Heart right ventricle (tissue), 16 donors: Measurements from ENCODE around the gene PARP1. TPM values are rescaled to one million over a fixed set of nuclear protein-coding genes. Genes with fewer than 3 reads are reported as not detected.

Experiments
- ATAC-seq, 8 donors: fragments of 200-7000 bp; cut with Tn5 transposase; one replicate each; pipeline ENCODE4 v1.9.1; 2020; ENCODE audit warnings: mild to moderate bottlenecking in 8 of 8, moderate library complexity in 8 of 8, moderate number of reproducible peaks in 1 of 8
- DNase-seq, 2 donors: peaks; one replicate each; pipeline ENCODE4 v3.0.0-alpha.2; 2020
- H3K27ac ChIP-seq, 10 donors: fragments of 200-600 bp; sonication (generic) in 2 of 10; one replicate each; pipeline versions ENCODE4 v1.5.0 to v1.8.0; 2020 to 2022; ENCODE audit warnings: mild to moderate bottlenecking in 3 of 10
- H3K27me3 ChIP-seq, 7 donors: fragments of 200-600 bp; one replicate each; pipeline ENCODE4 v1.8.0; 2021 to 2022; ENCODE audit warnings: mild to moderate bottlenecking in 2 of 7
- H3K36me3 ChIP-seq, 9 donors: fragments of 200-600 bp; sonication (generic) in 1 of 9; one replicate each; pipeline versions ENCODE4 v1.5.0 to v1.8.0; 2020 to 2022; ENCODE audit warnings: mild to moderate bottlenecking in 2 of 9
- H3K4me1 ChIP-seq, 9 donors: fragments of 200-600 bp; sonication (generic) in 1 of 9; one replicate each; pipeline versions ENCODE4 v1.5.0 to v1.8.0; 2020 to 2022; ENCODE audit warnings: mild to moderate bottlenecking in 4 of 9
- H3K4me3 ChIP-seq, 10 donors: fragments of 200-600 bp; sonication (generic) in 2 of 10; one replicate each; pipeline versions ENCODE4 v1.5.0 to v1.8.0; 2020 to 2022; ENCODE audit warnings: mild to moderate bottlenecking in 7 of 10, moderate library complexity in 2 of 10
- H3K9me3 ChIP-seq, 11 donors: fragments of 200-600 bp in 10 of 11; sonication (generic) in 2 of 11; one replicate each; pipeline versions ENCODE4 v1.5.0 to v1.8.0; 2013 to 2022; ENCODE audit warnings: mild to moderate bottlenecking in 2 of 11, control low read depth in 1 of 11, moderate library complexity in 1 of 11
- WGBS, 2 donors: extraction: QIAGEN DNeasy Blood & Tissue Kit; methylation state at CpG; one replicate each; pipeline ENCODE4 v1.1.7; 2013; ENCODE audit warnings: inconsistent platforms in 1 of 2; 5-methylcytosine and 5-hydroxymethylcytosine counted together
- intact Hi-C, 10 donors: fragments of 100-400 bp; cut with DNase I; formaldehyde crosslinking; loops; one replicate each; pipeline versions ENCODE4 v1.11.1 to v1.14.2; 2022
- polyA plus RNA-seq, 2 donors: library from polyadenylated mRNA; stranded (reverse); fragments of 200-250 nt; gene quantifications; one replicate each; pipeline ENCODE4 v1.2.3, GENCODE V29; 2013
- total RNA-seq, 10 donors: library from RNA; stranded (reverse); fragmentation: NEBNext Ultra II Directional in 3 of 10; extraction: Animal tissue kit (Norgen Biotek cat#: 25700) in 3 of 10; gene quantifications; one replicate each; pipeline versions ENCODE4 v1.2.1 to v1.2.4, GENCODE V29; 2021 to 2023
- TF ChIP-seq, protein P1 (sequence below), 9 donors: fragments of 200-600 bp; sonication (generic) in 2 of 9; IDR thresholded peaks; one replicate each; pipeline versions ENCODE4 v1.5.0 to v1.8.0; 2021 to 2022; ENCODE audit warnings: antibody characterized with exemption in 9 of 9, mild to moderate bottlenecking in 5 of 9, moderate library complexity in 1 of 9
- donor health status: Arrhythmogenic right ventricular cardiomyopathy.
- donor health status: ischemic (EF 13 %, LVEDD 7.1; RV severe dilation, severe dysfunction).
- donor health status: healthy with polysubstance abuse.
- donor health status: DM: no; HTN: yes; CAD: no.
- donor health status: DM: no; HTN: no; CAD: no.
- donor health status: ischemic (EF 25% LVEDD 6.9; RV normal size, moderate dysfunction).
- donor health status: ischemic (EF 25% LVEDD 5.7; RV mildly dilated, moderate dysfunction).
- donor health status: healthy.
- donor health status: DM: yes; HTN: yes; CAD: no.
- donor health status: Ischemic cardiomyopathy.
- donor health status: ischemic (EF 35%, LVEDD 5.7; RV mildly dilated, moderate dysfunction).
- donor health status: nonischemic (EF 11% LVEDD 7.7; RV severe dilation, severe dysfunction).
- donor health status: DM: yes; HTN: yes; CAD: no.
- donor health status: PGD.
- donor health status: ischemic (EF 29% LVEDD 5.4; RV normal size, mild dysfunction).
- donor health status: nonischemic (EF 23%, LVEDD 6.1; RV moderate dilation, normal function).

The PARP1 gene
- total and polyA plus RNA-seq, 12 donors: 36.1 to 154 (median 110) TPM

- peaks cover 0 to 100% (median 61%) of the 10 kb centered on the region in 9 donors for H3K36me3 ChIP-seq
- H3K27me3 ChIP-seq: no peaks in the 10 kb centered on the region
- ATAC-seq (no peak), DNase-seq (no peak)
- 82 to 87% methylated on average over 2 of the region's 2 CpGs for WGBS, 2 donors
- no peaks in the 10 kb centered on the region for H3K9me3 ChIP-seq
- H3K4me3 ChIP-seq: no peak overlapping the region
- TF ChIP-seq, protein P1, sequence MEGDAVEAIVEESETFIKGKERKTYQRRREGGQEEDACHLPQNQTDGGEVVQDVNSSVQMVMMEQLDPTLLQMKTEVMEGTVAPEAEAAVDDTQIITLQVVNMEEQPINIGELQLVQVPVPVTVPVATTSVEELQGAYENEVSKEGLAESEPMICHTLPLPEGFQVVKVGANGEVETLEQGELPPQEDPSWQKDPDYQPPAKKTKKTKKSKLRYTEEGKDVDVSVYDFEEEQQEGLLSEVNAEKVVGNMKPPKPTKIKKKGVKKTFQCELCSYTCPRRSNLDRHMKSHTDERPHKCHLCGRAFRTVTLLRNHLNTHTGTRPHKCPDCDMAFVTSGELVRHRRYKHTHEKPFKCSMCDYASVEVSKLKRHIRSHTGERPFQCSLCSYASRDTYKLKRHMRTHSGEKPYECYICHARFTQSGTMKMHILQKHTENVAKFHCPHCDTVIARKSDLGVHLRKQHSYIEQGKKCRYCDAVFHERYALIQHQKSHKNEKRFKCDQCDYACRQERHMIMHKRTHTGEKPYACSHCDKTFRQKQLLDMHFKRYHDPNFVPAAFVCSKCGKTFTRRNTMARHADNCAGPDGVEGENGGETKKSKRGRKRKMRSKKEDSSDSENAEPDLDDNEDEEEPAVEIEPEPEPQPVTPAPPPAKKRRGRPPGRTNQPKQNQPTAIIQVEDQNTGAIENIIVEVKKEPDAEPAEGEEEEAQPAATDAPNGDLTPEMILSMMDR (IDR thresholded peaks at IDR 0.05): no peak
- no peak overlapping the region for H3K27ac ChIP-seq
- H3K4me1 ChIP-seq: peaks cover 0 to 37% (median 17%) of the 10 kb centered on the region in 9 donors
- intact Hi-C loops: loop anchor here in 1 of 10 donors (5.0 kb wide), 1 partner anchor 36 kb away; no protein-coding TSS in a partner anchor
These were observed 41.6 kb downstream of the PARP1 start for GRCh38 chr1:226366290-226366689.

GRCh38 chr1:226365831-226366231 lies 42.1 kb downstream of the PARP1 start:
- ATAC-seq (no peak), DNase-seq (no peak)
- Histone ChIP-seq H3K4me1 (peaks cover 0 to 33% (median 13%) of the 10 kb centered on the region in 9 donors), H3K9me3 (no peaks in the 10 kb centered on the region), H3K27ac (no peak overlapping the region), H3K36me3 (peaks cover 0 to 100% (median 65%) of the 10 kb centered on the region in 9 donors), H3K27me3 (no peaks in the 10 kb centered on the region), H3K4me3 (no peak overlapping the region)
- TF ChIP-seq, protein P1 (IDR thresholded peaks at IDR 0.05): no peak
- 87 to 92% methylated on average over 5 of the region's 5 CpGs for WGBS, 2 donors
- intact Hi-C loops: loop anchor here in 1 of 10 donors (5.0 kb wide), 1 partner anchor 36 kb away; no protein-coding TSS in a partner anchor

DNA sequence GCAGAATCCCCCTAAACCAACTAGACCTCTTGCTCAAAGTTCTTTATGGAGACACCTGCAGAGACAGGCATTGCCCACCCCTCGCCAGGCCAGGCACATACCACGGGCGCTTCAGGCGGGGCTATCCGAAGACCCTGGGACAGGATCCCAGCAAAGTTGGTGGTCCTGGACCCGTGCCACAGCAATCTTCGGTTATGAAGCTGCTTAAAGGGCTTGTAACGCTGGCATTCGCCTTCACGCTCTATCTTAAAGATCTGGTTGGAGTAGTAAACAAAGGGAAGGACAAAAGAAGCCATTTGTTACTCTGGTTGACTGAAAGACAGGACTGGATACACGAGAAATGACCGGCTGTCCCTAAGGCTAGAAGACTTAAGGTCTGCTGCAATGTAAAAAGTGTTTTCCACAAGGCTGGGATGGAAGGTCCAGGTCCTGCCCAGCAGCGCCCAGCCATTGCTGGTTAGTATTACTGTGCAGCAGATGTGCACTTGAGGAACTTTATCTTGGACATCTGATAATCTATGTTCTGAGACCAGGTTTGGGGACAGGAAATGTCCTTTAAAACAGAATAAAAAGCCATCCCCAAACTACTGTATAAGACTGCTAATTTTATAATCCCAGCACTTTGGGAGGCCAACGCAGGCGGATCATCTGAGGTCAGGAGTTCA lies 42.9 kb downstream of the PARP1 start:
- Histone ChIP-seq H3K27me3 (no peaks in the 10 kb centered on the region), H3K36me3 (peaks cover 0 to 100% (median 73%) of the 10 kb centered on the region in 9 donors), H3K9me3 (no peaks in the 10 kb centered on the region), H3K4me1 (peaks cover 0 to 27% (median 9%) of the 10 kb centered on the region in 9 donors), H3K27ac (peak overlapping the region in 8 of 10 donors; percentile 52 to 79 (median 57)), H3K4me3 (no peak overlapping the region)
- TF ChIP-seq, protein P1 (IDR thresholded peaks at IDR 0.05): no peak
- intact Hi-C loops: loop anchor here in 1 of 10 donors (5.0 kb wide), 2 partner anchors 37 to 53 kb away; no protein-coding TSS in a partner anchor
- no peak for DNase-seq
- 63 to 76% methylated on average over 15 of the region's 15 CpGs for WGBS, 2 donors
- peak in 5 of 8 donors; percentile 3 to 38 (median 16) for ATAC-seq

DNA sequence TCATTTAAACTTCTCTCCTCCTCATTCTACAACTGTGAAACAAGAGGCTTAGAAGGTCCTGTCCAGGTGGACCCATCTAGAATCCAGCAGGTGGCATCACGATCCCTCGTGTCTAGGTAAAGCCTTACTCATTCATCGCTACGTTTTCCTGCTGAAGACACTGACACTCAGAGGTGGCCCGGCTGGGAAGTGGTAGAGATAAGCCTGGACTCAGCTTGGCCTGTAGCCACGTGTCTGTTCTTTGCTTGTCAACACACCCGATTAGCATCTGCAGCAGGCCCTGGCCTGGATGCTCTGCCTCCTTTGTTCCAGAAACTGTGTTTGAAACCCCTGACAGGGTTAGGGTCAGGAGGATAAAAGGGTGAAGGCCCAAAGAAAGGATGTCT lies 43.4 kb downstream of the PARP1 start:
- DNase-seq: peak; percentile 53 to 73
- peaks cover 0 to 100% (median 74%) of the 10 kb centered on the region in 9 donors for H3K36me3 ChIP-seq
- H3K9me3 ChIP-seq: no peaks in the 10 kb centered on the region
- H3K4me1 ChIP-seq: peaks cover 0 to 27% (median 9%) of the 10 kb centered on the region in 9 donors
- ATAC-seq: peak; percentile 53 to 88 (median 77)
- H3K27ac ChIP-seq: peak overlapping the region in 9 of 10 donors; percentile 19 to 79 (median 54)
- no peak overlapping the region for H3K4me3 ChIP-seq
- no peaks in the 10 kb centered on the region for H3K27me3 ChIP-seq
- TF ChIP-seq, protein P1 (IDR thresholded peaks at IDR 0.05): peak in 4 of 9 donors; percentile 16 to 42 (median 36)
- intact Hi-C loops: loop anchor here in 1 of 10 donors (5.0 kb wide), 1 partner anchor 52 kb away; no protein-coding TSS in a partner anchor
- WGBS, 2 donors: 32 to 35% methylated on average over 7 of the region's 7 CpGs
